ENCODE measurements around the gene IGLL1.
"Not testable (repeated sequence)": the region's sequence is repeated elsewhere in the genome, so short reads cannot be mapped to it uniquely, and the experiment has no call there.

IGLL1 gene

DNA sequence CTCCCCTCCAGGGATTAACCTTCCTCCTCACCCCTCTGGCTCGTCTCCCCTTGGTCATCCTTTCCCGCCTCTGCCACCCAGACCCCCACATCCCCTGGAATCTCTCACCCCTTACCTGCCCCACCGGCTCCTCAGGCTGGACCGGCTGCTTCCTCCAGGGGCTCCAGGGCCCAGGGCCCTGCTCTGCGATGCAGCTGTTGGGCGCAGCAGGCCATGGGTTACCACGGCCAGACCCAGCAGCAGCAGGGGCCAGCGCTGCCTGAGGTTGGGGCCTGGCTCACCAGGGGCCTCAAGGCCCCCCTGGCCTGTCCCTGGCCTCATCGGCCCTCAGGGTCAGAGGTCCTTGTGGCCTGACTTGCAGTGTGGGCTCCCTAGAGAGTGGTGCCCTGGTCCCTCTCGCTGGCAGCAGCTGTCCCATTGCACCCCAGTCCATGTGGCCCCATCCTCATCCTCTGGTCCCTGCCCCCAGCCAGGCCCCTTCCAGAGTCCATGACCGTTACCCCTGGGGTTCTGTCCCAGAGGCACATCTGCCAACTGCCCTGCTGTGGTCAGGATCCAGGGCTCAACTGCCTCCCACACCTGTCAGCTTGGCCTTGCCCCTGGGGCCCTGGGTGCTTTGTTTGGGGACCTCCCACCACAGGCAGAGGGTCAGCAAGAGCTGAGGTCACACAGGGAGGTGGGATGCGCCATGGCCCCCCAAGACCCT, at the start of gene IGLL1:
Gene IGLL1 (minus strand): TSS at position 421 of the 706 bp plus-strand sequence. CDS start 100 bp downstream, at position 321.
- FAIRE-seq: no peak

DNA sequence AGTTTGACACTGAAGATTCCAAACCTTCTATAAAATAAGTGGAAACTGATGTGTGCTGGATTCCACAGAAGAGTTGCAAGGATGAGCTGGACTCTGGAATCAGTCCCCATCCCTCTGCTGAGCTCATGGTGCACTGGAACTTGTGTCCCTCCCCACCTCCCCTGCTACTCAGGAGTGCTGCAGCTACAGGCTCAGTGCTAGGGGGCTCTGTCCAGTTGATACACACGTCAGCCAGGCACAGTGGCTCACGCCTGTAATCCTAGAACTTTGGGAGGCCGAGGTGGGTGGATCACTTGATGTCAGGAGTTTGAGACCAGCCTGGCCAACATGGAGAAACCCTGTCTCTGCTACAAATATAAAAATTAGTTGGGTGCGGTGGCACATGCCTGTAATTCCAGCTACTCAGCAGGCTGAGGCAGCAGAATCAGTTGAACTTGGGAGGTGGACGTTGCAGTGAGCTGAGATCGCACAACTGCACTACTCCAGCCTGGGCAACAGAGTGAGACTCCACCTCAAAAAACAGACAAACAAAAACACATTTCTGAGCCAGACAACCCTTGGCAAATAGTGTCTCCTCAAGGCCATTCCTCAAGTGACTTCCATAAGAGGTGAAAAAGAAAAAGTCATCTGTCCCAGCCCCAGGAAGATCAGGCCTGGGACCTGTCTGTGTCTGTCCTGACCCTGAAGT, 48.1 kb upstream of the IGLL1 start:
- FAIRE-seq: not testable (repeated sequence)

DNA sequence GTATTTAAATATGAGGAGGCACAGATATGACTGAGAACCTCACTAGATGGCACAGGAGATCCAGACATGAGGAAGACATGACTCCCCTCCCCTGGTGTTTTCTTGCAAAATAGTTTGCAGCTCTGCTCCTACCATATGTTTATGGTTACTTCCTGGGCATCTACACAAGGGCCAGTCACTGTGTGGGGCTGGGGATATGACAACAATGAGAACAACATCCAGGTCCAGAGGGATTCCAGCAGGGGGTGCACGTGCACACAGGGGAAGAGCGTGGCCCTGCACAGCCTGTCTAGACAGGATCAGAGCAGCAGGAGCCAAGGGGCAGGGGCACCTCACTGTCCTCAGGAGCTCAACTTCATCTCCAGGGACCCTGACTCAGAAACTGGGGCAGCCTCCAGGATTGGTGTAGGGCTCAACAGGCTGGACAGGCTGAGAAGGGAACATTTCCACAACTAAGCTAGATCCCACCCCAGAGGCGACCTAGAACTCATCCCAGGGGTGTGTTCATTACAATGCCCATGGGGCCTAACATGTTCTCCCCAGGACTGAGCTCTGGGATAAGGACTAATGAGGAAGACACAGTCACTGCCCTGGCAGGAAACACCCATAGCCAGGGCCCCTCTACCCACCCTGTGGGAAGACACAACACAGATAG, 47.4 kb upstream of the IGLL1 start:
- not testable (repeated sequence) for FAIRE-seq

DNA sequence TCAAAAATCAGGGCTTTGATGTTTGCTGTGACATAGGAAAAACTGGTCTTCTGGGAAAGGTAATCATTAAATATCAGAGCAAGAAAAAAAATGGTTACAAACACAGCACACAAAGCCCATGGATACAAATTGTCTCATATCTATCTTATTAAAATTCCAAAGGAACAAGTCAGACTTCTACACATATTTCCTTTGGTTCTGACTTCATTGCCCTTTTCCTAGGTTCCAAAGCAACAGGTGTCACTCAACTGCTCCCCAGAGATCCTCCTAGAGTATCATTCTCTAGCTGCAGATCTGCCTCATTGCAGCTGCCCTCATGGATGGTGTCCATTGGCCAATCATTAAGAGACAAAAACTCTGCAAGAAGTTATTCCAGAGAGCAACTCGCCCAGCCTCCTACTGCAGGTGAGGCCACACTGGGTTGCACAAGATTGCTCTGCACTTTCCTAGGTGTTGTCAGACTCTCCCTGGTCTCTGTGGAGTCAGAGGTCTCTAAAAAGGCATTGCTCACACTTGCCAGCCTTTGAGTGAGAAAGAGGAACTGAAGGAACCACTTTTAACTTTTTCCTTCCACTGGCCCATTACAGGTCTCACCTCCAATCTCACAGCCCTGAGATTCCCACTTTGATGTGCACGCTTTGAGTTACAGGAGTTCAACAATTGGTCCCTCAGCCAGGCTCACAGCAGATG, 46.3 kb upstream of the IGLL1 start:
- FAIRE-seq: no peak

DNA sequence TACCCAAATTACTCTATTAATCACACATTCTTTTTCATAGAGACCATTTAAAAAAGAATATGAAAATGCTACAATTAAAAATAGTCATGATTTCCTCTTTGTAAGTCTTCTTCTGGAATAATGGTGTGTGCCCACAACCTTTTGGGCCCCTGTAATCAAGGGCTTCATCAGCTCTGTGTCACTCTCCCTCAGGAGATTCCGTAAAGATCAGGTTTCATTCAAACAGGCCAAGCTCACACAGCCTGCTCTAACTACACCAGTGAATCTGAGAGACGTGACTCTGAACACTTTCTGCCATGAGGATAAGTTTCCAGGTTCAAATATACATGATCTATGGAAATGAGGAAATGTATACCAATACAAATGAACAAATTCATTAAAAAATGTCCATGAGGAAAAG, 42.5 kb upstream of the IGLL1 start:
- no peak for FAIRE-seq

DNA sequence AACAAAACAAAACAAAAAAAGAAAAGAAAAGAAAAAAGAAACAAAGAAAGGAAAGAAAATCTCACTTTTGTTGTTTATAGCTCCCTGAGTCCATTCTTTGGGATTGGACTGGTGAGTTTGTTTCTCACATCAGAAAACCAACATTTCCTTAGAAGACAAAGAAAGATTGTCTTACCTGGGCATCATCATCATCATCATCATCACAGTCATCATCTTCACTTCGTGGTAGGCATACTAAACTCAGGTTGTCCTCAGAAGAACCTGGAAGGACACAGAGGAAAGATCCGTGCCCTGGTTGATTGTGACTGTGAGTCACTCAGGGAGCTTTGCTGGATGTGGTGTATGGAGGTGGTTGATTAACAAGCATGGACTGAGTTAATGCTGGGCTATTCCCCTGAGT, 41.8 kb upstream of the IGLL1 start:
- FAIRE-seq: not testable (repeated sequence)

DNA sequence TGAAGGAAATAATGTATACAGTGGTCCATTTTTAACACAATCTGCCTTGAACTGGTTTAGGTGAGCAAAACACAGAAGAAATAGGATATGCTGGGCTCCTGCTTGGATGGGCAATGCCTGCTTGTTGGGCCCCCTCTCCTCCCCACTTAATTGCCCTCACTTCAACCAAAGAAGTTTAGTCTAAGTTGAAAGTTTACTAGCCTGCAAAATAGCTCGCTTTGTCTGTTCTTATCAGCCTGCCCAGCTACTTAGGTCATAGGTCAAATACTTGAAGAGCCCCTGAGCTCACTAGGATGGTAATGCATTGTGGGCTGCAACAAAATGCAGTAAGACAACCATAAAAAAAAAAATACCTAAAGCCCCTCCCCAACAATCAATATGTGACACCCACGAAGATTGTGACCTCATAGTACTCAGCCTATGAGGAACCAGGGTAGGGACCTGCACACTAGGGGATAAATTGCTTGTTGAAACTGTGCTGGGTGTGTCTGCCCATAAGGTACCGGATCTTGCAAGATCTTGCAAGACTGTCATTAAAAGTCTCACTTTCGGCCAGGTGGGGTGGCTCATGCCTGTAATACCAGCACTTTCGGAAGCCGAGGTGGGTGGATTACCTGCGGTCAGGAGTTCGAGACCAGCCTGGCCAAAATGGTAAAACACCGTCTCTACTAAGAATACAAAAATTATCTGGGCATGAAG, 41.1 kb upstream of the IGLL1 start:
- no peak for FAIRE-seq

DNA sequence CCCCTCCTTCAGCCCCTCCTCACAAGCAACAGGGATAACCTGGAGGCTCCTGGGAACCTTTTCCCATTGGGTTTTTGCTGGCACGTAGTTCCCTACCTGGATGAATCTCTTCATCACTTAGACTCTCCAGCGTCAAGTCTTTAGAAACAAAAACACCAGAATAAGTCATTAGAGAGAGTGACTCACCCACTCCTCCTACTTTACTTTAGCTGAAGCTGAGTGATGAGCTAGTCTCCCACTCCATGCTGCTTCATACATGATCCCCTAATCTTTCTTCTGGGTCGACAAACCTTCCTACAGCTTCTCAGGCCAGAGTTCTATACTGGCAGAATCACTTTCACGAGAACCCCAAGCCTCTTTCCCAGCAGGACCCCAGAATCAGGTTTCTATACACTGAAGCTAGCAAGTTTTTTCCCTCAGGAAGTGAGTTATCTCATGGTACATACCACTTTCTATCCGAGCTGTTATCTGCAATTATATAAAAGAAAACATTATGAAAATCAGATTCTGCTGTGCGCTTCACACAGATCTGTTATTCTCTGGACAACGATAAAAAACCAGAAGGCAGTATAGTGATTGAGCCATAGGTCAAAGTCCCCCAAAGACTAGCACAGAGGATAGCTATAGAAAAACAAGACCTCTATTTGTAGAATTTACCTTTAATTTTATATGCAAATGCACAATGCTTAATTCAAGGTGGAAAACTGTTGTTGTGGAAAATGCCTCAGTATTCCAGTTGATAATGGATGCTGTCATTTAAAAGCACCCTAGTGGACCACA, 33.3 kb upstream of the IGLL1 start:
- no peak for FAIRE-seq

DNA sequence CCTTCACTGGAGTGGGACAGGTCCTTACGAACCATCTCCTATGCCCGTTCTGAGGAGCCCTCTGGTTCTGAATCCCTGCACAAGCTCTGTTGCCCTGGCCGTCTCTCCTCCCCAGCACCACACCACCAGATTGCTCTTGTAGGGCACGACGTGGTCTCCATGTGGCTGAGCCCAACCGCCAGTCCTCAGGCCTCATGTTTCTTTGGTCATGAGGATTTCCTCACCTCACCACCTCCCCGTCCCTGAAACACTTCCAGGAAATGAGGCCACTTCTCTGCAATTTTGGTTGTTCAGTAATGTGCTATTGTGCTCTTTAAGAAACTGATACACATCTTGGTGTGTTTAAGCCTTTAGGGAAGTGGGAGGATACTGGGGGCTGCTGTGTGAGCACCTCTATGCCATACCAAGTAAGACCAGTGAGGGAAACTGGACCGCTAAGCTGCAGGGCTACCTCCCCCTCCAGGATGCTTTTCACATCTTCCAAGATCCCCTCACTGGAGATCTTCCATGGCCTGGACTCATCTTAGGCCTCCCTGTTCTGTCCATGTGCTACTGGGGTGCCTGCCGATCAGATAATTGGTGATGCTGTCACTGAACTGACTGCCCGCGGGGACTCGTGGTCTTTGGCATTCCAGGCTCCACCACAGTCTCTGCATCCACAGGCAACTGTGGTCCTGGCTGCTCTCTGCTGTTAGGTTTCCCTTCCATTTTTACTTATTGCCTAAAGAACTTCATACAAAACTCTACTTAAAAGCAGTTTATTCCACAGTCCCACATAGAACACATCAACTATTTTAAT, 30.1 kb upstream of the IGLL1 start:
- no peak for FAIRE-seq

DNA sequence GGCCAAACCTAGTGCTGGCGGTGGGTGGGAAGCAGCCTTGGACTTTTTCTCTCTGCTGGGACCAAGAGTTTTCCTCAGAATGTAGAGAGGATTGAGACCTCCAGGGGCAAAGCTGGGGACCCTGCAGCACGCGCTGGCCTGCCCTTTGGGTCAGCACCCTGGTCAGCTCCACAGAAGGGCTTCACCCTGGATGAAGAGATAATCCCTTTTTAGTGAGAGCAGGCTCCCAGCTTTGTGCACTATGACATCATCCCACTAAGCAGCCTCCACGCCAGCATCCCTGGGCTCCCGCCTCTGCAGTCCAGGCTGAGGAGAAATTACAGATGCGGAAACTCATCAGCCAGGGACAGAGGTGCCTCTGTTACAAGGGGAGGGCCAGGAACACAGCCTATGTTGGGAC, 28.5 kb upstream of the IGLL1 start:
- FAIRE-seq: no peak

DNA sequence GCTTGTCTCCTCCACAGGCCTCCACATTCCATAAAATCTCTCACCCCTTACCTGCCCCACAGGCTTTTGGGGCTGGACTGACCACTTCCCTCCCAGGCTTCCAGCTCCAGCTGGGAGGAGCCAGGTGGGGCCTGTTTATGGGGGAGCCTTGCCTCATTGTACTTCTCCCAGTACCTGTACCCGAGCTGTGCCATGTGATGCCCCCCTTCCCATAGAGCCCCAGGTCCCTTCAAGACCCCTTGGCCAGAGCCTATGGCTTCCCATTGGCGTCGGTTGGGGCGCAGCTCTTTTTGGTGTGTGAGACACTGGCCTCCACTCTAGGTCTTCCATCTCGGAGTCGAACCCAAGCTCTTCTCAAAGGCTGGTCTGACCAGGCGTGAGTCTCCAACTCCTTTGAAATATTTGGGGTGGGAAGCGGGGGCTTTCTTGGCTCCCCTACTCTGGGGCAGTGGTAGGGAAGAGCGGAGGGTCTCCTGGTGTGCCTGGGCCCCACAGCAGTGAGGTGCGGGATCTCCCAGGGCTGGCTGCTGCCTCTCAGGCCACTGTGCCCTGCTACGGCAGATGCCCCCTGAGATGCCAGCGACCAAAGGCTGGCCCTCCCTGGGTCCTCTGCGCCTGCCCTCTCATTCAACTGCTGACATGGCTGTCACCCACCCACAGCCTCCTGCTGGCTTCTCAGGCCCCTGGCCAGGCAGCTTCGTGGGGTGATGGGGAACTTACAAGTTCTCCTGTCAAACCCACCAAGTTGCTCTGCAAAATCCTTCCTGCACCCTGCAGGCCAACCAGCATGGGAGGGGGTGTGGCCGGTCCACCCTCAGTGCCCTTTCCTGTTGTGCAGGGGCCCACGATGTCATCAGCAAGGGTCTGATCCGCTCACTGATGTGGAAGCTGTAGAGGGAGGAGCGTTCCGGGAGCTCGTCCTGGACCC, 26.4 kb upstream of the IGLL1 start:
- no peak for FAIRE-seq

DNA sequence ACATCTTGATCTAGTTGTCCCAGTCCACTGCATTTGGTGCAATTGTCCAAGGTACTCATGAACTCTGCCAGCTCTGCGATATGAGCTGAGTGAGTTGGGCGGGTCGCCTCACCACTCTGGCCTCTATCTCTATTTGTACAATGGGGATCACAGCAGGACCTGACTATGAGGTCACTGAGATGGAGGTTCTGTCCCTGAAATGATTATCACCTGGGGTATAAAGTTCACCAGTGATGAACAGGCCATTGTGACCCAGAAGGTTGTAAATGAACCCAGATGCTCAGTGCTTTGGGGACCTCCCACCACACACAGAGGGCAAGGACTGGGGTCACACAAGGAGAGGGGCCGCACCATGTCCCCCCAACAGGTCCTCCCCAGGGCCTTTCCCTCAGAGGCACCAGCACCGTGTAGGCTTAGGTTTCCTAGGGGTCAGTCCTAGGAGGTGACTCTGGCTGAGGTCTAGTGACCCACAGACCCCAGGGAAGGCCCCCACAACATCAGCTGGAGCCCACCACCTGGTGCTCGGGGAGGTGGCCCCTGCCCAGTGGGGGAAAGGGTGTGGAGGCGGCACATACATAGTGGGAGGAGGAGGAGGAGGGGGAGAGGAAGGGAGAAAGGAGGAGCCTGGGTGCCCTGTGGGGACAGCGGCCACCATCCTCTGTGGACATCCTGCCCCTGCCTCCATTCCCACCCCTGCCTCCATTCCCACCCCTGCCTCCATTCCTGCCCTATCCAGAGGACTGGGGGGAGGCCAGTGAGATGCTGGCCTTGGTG, 25.0 kb upstream of the IGLL1 start:
- FAIRE-seq: no peak

DNA sequence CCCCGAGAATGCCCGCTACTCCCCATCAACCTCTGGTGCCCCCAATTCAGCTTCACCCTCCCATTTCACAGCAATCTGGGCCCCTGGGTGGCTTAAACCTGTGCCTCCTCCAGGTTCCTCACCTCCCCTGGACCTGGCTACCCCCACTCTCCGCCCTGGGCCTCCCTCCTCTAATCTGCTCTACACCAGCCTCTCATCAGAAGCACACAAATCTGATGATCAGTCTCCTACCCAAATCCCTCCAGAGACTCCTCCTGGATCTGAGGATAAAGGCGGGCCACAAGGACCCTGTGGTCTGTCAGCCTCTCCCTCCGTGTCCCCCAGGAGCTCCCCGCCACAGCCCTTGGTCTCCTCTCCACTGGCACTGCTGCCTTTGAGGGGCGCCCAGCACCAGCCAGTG, 23.2 kb upstream of the IGLL1 start:
- no peak for FAIRE-seq

DNA sequence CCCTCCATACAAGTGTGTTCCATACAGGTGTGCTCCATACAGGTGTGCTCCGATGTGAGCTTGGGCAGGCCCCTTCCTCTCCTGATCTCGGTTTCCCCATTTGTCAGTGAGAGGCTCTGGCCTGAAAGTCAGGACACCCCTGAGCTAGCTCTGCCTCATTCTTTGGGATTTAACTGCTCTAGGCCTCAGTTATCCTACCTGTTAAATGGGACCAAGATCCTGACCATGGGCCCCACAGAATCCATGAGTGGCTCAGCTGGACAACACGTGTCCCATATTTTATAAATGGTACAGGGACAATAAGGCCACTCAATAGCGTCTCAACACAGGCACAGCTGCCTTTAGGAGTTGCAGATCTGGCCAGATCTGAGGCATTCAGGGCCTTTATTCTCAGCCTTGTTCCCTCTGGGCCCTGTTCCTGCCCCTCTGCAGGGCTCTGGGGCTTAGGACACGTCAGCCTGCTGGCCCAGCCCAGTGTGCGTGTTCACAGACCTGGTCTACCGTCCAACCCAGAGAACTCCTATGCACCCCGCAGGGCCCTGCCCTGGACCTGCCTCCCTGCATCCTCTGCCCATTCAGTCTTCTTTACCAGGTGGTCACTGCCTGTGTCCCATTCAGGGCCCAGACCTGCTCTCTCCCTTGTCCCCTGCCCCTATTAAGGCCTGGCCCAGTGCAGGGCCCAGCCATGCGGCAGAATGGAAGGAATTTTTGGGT, 18.9 kb upstream of the IGLL1 start:
- no peak for FAIRE-seq

DNA sequence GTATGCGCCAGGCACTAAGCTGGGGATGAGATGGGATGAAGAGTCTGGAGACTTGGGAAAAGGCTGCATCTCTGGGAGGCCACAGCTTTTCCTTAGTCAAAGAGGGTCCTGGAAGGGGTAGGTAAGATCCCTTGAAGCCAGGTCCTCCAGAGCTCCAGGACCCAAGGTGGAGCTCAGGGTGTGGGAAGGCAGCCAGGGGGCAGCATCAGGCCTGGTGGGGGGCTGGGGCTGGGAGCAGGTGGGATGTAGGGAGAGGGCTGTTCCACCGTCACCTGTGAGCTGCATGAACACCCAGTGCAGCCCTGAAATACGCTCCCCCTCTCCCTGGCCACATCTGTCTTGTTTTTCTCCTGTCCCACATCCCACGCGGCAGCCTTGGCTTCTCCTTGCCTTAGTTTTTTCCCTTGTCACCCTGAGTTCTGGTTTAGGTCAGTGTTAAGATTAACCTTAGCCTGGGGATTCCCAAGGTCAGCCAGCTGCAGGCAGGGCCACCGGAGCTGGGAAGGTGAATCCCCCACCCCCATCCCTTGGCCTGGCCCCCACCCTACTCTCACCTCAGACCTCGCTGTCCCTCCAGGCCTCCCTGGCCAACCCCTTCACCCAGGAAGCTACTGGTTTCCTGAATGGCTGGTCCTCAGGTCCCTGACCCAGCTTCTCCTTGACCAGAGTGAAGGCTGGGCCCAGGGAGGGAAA, 17.6 kb upstream of the IGLL1 start:
- not testable (repeated sequence) for FAIRE-seq

DNA sequence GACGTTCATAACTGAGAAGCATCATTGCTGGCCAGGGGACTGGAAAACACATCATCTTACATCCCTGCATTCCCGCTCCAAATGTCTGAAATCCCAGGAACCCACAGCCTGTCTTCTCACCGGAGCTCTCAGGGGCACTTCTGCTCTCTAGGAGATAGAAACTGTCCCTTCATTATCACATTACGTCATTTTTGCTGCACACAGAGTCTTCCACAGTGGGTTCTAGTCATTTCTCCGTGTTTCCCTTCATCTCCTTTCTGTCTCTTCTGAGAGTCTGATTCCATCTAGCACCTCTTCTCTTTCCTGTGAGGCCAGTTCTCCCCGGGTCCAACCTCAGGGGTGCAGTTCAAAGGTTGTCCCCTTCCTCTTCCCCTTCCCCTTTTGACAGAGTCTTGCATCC, 15.8 kb upstream of the IGLL1 start:
- FAIRE-seq: not testable (repeated sequence)

DNA sequence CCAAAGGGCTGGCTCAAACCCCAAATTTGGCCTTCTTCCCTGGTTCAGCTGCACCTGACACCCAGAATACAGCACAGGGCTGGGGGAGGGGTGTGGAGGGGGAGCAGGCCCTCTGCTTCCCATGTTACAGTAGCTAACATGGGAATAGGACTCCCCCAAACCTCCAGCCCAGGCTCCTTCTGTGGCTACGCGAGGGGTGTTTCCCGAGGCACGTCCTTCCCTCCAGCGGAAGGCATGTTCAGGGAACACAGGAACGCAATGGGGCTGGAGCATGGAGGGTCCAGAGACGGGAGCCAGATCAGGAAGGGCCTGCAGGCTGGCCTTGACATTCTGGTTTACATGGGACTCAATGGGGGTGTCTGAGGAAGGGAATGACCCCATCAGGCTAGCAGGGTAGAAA, 11.8 kb upstream of the IGLL1 start:
- no peak for FAIRE-seq
